Measurements from ENCODE around the gene BGLAP. TPM values are rescaled to one million over a fixed set of nuclear protein-coding genes. Genes with fewer than 3 reads are reported as not detected.

BGLAP gene
- total and polyA plus RNA-seq, 7 donors, result 0.33 to 0.44 (median 0.34) TPM; not detected in 4

- no peaks in the 10 kb centered on the region for H3K9me3 ChIP-seq
- peaks cover 9% of the 10 kb centered on the region for H3K4me1 ChIP-seq
- no peak for TF ChIP-seq CTCF (IDR thresholded peaks at IDR 0.05)
- peaks cover 0 to 17% (median 10%) of the 10 kb centered on the region in 3 donors for H3K27me3 ChIP-seq (ENCODE audit: insufficient read depth in 3 of 3, low read length in 2 of 3)
- H3K27ac ChIP-seq, result no peak overlapping the region
- H3K36me3 ChIP-seq (ENCODE audit: insufficient read depth in 1 of 2, low read depth in 1 of 2), result peaks cover 0 to 59% of the 10 kb centered on the region in 2 donors
- peak in 1 of 2 donors; percentile 44 for DNase-seq
- no peak for ATAC-seq
- intact Hi-C loops (cut with DNase I), result no loop called here
- 83 to 89% (median 87%) methylated on average over 5 of the region's 5 CpGs for WGBS, 3 donors
- no peak overlapping the region for H3K4me3 ChIP-seq
These were observed 7.6 kb downstream of the BGLAP start for GRCh38 chr1:156249593-156249992.

GRCh38 chr1:156251527-156251926, 9.5 kb downstream of the BGLAP start:
- intact Hi-C loops (cut with DNase I), result no loop called here
- ATAC-seq (no peak), DNase-seq (peak in 1 of 2 donors; percentile 51)
- Histone ChIP-seq H3K9me3 (no peaks in the 10 kb centered on the region), H3K36me3 (ENCODE audit: insufficient read depth in 1 of 2, low read depth in 1 of 2) (peaks cover 0 to 79% of the 10 kb centered on the region in 2 donors), H3K27ac (no peak overlapping the region), H3K4me3 (no peak overlapping the region), H3K27me3 (ENCODE audit: insufficient read depth in 3 of 3, low read length in 2 of 3) (peaks cover 0 to 2% (median 0%) of the 10 kb centered on the region in 3 donors), H3K4me1 (no peaks in the 10 kb centered on the region)
- no peak for TF ChIP-seq CTCF (IDR thresholded peaks at IDR 0.05)
- 38 to 59% (median 54%) methylated on average over 3 of the region's 3 CpGs for WGBS, 3 donors

GRCh38 chr1:156253634-156254033, 11.7 kb downstream of the BGLAP start:
- H3K36me3 ChIP-seq (ENCODE audit: insufficient read depth in 1 of 2, low read depth in 1 of 2), result peaks cover under 1 to 100% of the 10 kb centered on the region in 2 donors
- no peak for ATAC-seq
- no peaks in the 10 kb centered on the region for H3K27me3 ChIP-seq (ENCODE audit: insufficient read depth in 3 of 3, low read length in 2 of 3)
- H3K9me3 ChIP-seq, result no peaks in the 10 kb centered on the region
- H3K27ac ChIP-seq, result no peak overlapping the region
- no peak overlapping the region for H3K4me3 ChIP-seq
- intact Hi-C loops (cut with DNase I), result no loop called here
- 88 to 96% (median 93%) methylated on average over 3 of the region's 3 CpGs for WGBS, 3 donors
- TF ChIP-seq CTCF (IDR thresholded peaks at IDR 0.05), result no peak
- peak in 1 of 2 donors; percentile 21 for DNase-seq
- no peaks in the 10 kb centered on the region for H3K4me1 ChIP-seq

GRCh38 chr1:156257711-156258110, 15.7 kb downstream of the BGLAP start:
- ATAC-seq, result no peak
- H3K4me1 ChIP-seq, result no peaks in the 10 kb centered on the region
- WGBS, 3 donors, result 87 to 93% (median 87%) methylated on average over 2 of the region's 2 CpGs
- no peak for DNase-seq
- intact Hi-C loops (cut with DNase I), result no loop called here
- H3K4me3 ChIP-seq, result no peak overlapping the region
- no peak overlapping the region for H3K27ac ChIP-seq
- peaks cover 16 to 100% of the 10 kb centered on the region in 2 donors for H3K36me3 ChIP-seq (ENCODE audit: insufficient read depth in 1 of 2, low read depth in 1 of 2)
- no peaks in the 10 kb centered on the region for H3K9me3 ChIP-seq
- TF ChIP-seq CTCF (IDR thresholded peaks at IDR 0.05), result no peak
- H3K27me3 ChIP-seq (ENCODE audit: insufficient read depth in 3 of 3, low read length in 2 of 3), result no peaks in the 10 kb centered on the region

GRCh38 chr1:156258859-156259258, 16.9 kb downstream of the BGLAP start:
- no peak for ATAC-seq
- H3K27ac ChIP-seq, result no peak overlapping the region
- WGBS, 3 donors, result 95 to 98% (median 96%) methylated on average over 8 of the region's 8 CpGs
- no peak for DNase-seq
- TF ChIP-seq CTCF (IDR thresholded peaks at IDR 0.05), result no peak
- no peaks in the 10 kb centered on the region for H3K4me1 ChIP-seq
- H3K9me3 ChIP-seq, result no peaks in the 10 kb centered on the region
- H3K4me3 ChIP-seq, result no peak overlapping the region
- intact Hi-C loops (cut with DNase I), result no loop called here
- peaks cover 16 to 100% of the 10 kb centered on the region in 2 donors for H3K36me3 ChIP-seq (ENCODE audit: insufficient read depth in 1 of 2, low read depth in 1 of 2)
- no peaks in the 10 kb centered on the region for H3K27me3 ChIP-seq (ENCODE audit: insufficient read depth in 3 of 3, low read length in 2 of 3)
